ENCODE data around the gene NFAT5.

DNA sequence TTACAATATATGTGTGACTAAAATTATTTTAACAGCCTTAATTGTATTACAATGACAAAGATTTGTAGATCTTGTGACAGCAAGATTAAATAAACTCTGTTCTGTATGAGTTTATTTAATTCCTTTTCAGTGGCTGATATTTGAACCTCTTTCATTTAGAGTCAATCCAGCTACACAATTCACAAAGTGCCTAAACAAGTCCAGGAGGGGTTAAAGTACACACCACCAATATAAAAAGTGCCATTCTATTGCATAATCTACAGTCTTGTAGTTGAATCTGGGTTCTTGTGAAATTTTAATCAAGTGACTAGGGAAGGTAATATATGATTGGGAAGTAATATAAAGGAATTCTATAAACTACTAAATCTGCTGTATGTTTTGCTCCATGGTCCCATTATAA is 3.9 kb upstream of the NFAT5 start:
- TF ChIP-seq POLR2A (IDR thresholded peaks at IDR 0.05): no peak
- TF ChIP-seq POLR2AphosphoS5 (IDR thresholded peaks at IDR 0.05): no peak
- TF ChIP-seq CTCF (IDR thresholded peaks at IDR 0.05): no peak
- no peak for TF ChIP-seq EP300 (IDR thresholded peaks at IDR 0.05)

Data from suprapubic skin (tissue), 4 donors.